Epidermal melanocyte (primary cell): ENCODE measurements around the gene SHC2.

Experiments used
- DNase-seq: peaks from one replicate; pipeline ENCODE4 v3.0.0; 2011; ENCODE audit warnings: low spot score; ENCODE audit not compliant: insufficient read length

SHC2 gene

GRCh38 chr19:472005-472858 is 11.4 kb upstream of the SHC2 start:
- no peak for DNase-seq

GRCh38 chr19:470701-471100 is 9.9 kb upstream of the SHC2 start:
- DNase-seq, result no peak

GRCh38 chr19:469833-470232 is 9.0 kb upstream of the SHC2 start:
- DNase-seq, result no peak

- DNase-seq, result no peak
These were observed 7.9 kb upstream of the SHC2 start for GRCh38 chr19:468587-469256.

GRCh38 chr19:467554-467953 is 6.7 kb upstream of the SHC2 start:
- DNase-seq, result no peak

- no peak for DNase-seq
These were observed 4.4 kb upstream of the SHC2 start for GRCh38 chr19:465056-465816.

- no peak for DNase-seq
These were observed 3.3 kb upstream of the SHC2 start for GRCh38 chr19:464208-464545.

GRCh38 chr19:463483-464207 is 2.8 kb upstream of the SHC2 start:
- DNase-seq, result no peak

GRCh38 chr19:461721-462551 is 1.1 kb upstream of the SHC2 start:
- no peak for DNase-seq

GRCh38 chr19:459724-460511 is 915 bp downstream of the SHC2 start:
- DNase-seq, result no peak

- DNase-seq, result no peak
These were observed 2.5 kb downstream of the SHC2 start for GRCh38 chr19:458091-459042.

- DNase-seq, result no peak
These were observed 3.2 kb downstream of the SHC2 start for GRCh38 chr19:457636-458035.

- DNase-seq, result peak; percentile 12
These were observed 4.2 kb downstream of the SHC2 start for GRCh38 chr19:456547-457110.

- no peak for DNase-seq
These were observed 4.8 kb downstream of the SHC2 start for GRCh38 chr19:455851-456546.

GRCh38 chr19:455031-455705 is 5.7 kb downstream of the SHC2 start:
- no peak for DNase-seq

GRCh38 chr19:453606-454005 is 7.2 kb downstream of the SHC2 start:
- DNase-seq, result no peak

- no peak for DNase-seq
These were observed 8.0 kb downstream of the SHC2 start for GRCh38 chr19:452829-453228.
